Right lobe of liver (tissue), 6 donors: ENCODE data around the gene LMAN1. TPM values are rescaled to one million over a fixed set of nuclear protein-coding genes. Genes with fewer than 3 reads are reported as not detected.

Experiments used
- ATAC-seq, 4 donors: fragments of 200-7000 bp; cut with Tn5 transposase; one replicate each; pipeline ENCODE4 v1.9.1; 2020; ENCODE audit warnings: mild to moderate bottlenecking in 4 of 4, moderate library complexity in 4 of 4
- DNase-seq, 3 donors: peaks; one replicate each; pipeline ENCODE4 v3.0.0-alpha.2; 2020
- H3K27ac ChIP-seq, 3 donors: fragments of 200-600 bp; one replicate each; pipeline ENCODE4 v1.8.0; 2022
- H3K27me3 ChIP-seq, 2 donors: fragments of 200-600 bp; one replicate each; pipeline ENCODE4 v1.8.0; 2022
- H3K36me3 ChIP-seq, 4 donors: fragments of 200-600 bp; sonication (generic) in 1 of 4; one replicate each; pipeline versions ENCODE4 v1.5.1 to v1.8.0; 2017 to 2022; ENCODE audit warnings: control low read depth in 1 of 4
- H3K4me1 ChIP-seq, 4 donors: fragments of 200-600 bp; sonication (generic) in 1 of 4; one replicate each; pipeline versions ENCODE4 v1.5.1 to v1.8.0; 2017 to 2022; ENCODE audit warnings: control low read depth in 1 of 4
- H3K4me3 ChIP-seq, 3 donors: fragments of 200-600 bp; one replicate each; pipeline ENCODE4 v1.8.0; 2022
- H3K9me3 ChIP-seq, 4 donors: fragments of 200-600 bp; sonication (generic) in 1 of 4; one replicate each; pipeline versions ENCODE4 v1.5.1 to v1.8.0; 2017 to 2022; ENCODE audit warnings: control low read depth in 1 of 4
- POLR2A ChIP-seq: fragments of 450-650 bp; IDR thresholded peaks from one replicate; pipeline ENCODE4 v1.6.1; 2017; ENCODE audit warnings: antibody characterized with exemption, mild to moderate bottlenecking
- WGBS: methylation state at CpG from one replicate; pipeline ENCODE4 v1.1.6; 2018; ENCODE audit warnings: low coverage, low lambda C conversion rate; ENCODE audit not compliant: insufficient coverage; ENCODE audit errors: missing lambda C conversion rate; 5-methylcytosine and 5-hydroxymethylcytosine counted together
- intact Hi-C, 2 donors: fragments of 100-400 bp; cut with DNase I; formaldehyde crosslinking; loops; one replicate each; pipeline versions ENCODE4 v1.11.2 to v1.14.1; 2022
- total RNA-seq, 6 experiments: library from RNA; depleted of rRNA in 2 of 6; stranded (reverse); fragments of >200 nt in 2 of 6; fragmentation: NEBNext Ultra II Directional in 3 of 6; extraction: Animal tissue kit (Norgen Biotek cat#: 25700) in 3 of 6; gene quantifications; one replicate each; pipeline versions ENCODE4 v1.1.0 to v1.2.4, GENCODE V29; 2016 to 2023
- TF ChIP-seq, protein P1 (sequence below), 4 donors: fragments of 200-600 bp in 3 of 4; fragments of 450-650 bp in 1 of 4; IDR thresholded peaks; one replicate each; pipeline versions ENCODE4 v1.5.1 to v1.8.0; 2016 to 2022; ENCODE audit warnings: antibody characterized with exemption in 4 of 4, mild to moderate bottlenecking in 2 of 4
- donor health status: DM: no; HTN: yes; CAD: no.
- donor health status: DM: no; HTN: no; CAD: no.
- donor health status: DM: no; HTN: no; CAD: no.
- donor health status: DM: no; HTN: yes; CAD: no.
- donor health status: DM: no; HTN: yes; CAD: no.

LMAN1 gene
- total RNA-seq, 6 experiments from 2014 or later, result 67.8 to 136 (median 108) TPM

- intact Hi-C loops, result loop anchor here in 1 of 2 donors (10.0 kb wide), 1 partner anchor 92 kb away; no protein-coding TSS in a partner anchor
- no peak overlapping the region for H3K4me3 ChIP-seq
- DNase-seq (no peak), ATAC-seq (no peak)
- no peak for TF ChIP-seq POLR2A
- TF ChIP-seq, protein P1, sequence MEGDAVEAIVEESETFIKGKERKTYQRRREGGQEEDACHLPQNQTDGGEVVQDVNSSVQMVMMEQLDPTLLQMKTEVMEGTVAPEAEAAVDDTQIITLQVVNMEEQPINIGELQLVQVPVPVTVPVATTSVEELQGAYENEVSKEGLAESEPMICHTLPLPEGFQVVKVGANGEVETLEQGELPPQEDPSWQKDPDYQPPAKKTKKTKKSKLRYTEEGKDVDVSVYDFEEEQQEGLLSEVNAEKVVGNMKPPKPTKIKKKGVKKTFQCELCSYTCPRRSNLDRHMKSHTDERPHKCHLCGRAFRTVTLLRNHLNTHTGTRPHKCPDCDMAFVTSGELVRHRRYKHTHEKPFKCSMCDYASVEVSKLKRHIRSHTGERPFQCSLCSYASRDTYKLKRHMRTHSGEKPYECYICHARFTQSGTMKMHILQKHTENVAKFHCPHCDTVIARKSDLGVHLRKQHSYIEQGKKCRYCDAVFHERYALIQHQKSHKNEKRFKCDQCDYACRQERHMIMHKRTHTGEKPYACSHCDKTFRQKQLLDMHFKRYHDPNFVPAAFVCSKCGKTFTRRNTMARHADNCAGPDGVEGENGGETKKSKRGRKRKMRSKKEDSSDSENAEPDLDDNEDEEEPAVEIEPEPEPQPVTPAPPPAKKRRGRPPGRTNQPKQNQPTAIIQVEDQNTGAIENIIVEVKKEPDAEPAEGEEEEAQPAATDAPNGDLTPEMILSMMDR (IDR thresholded peaks at IDR 0.05), result no peak
- H3K27ac ChIP-seq, result no peak overlapping the region
- no peaks in the 10 kb centered on the region for H3K36me3 ChIP-seq
- H3K27me3 ChIP-seq, result no peaks in the 10 kb centered on the region
- WGBS, result 75% methylated on average over 2 of the region's 2 CpGs
- no peaks in the 10 kb centered on the region for H3K4me1 ChIP-seq
- no peaks in the 10 kb centered on the region for H3K9me3 ChIP-seq
These were observed 56.1 kb downstream of the LMAN1 start for GRCh38 chr18:59303006-59303405.

GRCh38 chr18:59301929-59302328 lies 57.1 kb downstream of the LMAN1 start:
- no peaks in the 10 kb centered on the region for H3K4me1 ChIP-seq
- no peaks in the 10 kb centered on the region for H3K9me3 ChIP-seq
- no peaks in the 10 kb centered on the region for H3K36me3 ChIP-seq
- WGBS, result 55% methylated on average over 3 of the region's 4 CpGs
- H3K27ac ChIP-seq, result no peak overlapping the region
- H3K27me3 ChIP-seq, result no peaks in the 10 kb centered on the region
- ATAC-seq (no peak), DNase-seq (no peak)
- H3K4me3 ChIP-seq, result no peak overlapping the region
- TF ChIP-seq, protein P1 (IDR thresholded peaks at IDR 0.05), result no peak
- no peak for TF ChIP-seq POLR2A
- intact Hi-C loops, result loop anchor here in 1 of 2 donors (10.0 kb wide), 1 partner anchor 93 kb away; no protein-coding TSS in a partner anchor

GRCh38 chr18:59300676-59301285 lies 58.3 kb downstream of the LMAN1 start:
- Histone ChIP-seq H3K27ac (no peak overlapping the region), H3K4me3 (no peak overlapping the region), H3K9me3 (no peaks in the 10 kb centered on the region), H3K36me3 (no peaks in the 10 kb centered on the region), H3K4me1 (no peaks in the 10 kb centered on the region), H3K27me3 (no peaks in the 10 kb centered on the region)
- ATAC-seq, result no peak
- 58% methylated on average over 3 of the region's 3 CpGs for WGBS
- TF ChIP-seq POLR2A, result no peak
- TF ChIP-seq, protein P1 (IDR thresholded peaks at IDR 0.05), result no peak
- no peak for DNase-seq
- intact Hi-C loops, result loop anchor here in 1 of 2 donors (10.0 kb wide), 1 partner anchor 94 kb away; no protein-coding TSS in a partner anchor

DNA sequence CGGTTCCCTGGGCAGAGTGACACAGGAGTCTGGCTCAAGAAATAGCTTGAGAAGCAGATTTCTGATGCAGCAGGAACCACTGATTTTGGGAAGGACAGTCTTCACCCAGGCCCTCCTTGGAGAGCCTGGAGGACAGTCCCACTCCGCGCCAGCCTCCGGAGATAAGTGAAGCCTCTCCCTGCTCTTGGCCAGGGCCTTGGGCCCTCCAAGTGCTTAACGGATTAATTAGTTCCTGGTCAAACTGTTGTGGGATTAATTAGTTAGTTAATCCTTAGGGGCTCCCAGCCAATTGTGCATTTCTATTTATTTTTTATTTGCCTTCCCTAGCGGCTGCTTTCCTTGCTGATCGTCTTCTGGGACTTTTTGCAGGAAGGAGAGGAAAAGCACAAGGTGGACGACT lies 60.2 kb downstream of the LMAN1 start:
- no peak for DNase-seq
- H3K4me3 ChIP-seq, result no peak overlapping the region
- 74% methylated on average over 4 of the region's 8 CpGs for WGBS
- no peak for ATAC-seq
- no peaks in the 10 kb centered on the region for H3K4me1 ChIP-seq
- H3K27me3 ChIP-seq, result no peaks in the 10 kb centered on the region
- H3K36me3 ChIP-seq, result no peaks in the 10 kb centered on the region
- H3K9me3 ChIP-seq, result no peaks in the 10 kb centered on the region
- no peak for TF ChIP-seq POLR2A
- TF ChIP-seq, protein P1 (IDR thresholded peaks at IDR 0.05), result no peak
- intact Hi-C loops, result no loop called here
- no peak overlapping the region for H3K27ac ChIP-seq
